HEK293 (cell line): ENCODE measurements around the gene RNASE8.
A peak's percentile ranks its signal among the peaks of the same experiment; 100 is the strongest.

Experiments used
- CTCF ChIA-PET: fragments of 350-600 bp; formaldehyde crosslinking; extraction: SDS; loops from one replicate; lab custom pipeline; 2021; ENCODE audit warnings: antibody characterized with exemption; lab: Yijun Ruan, JAX
- POLR2A ChIA-PET: fragments of 300-600 bp; formaldehyde crosslinking; extraction: SDS; loops from one replicate; lab custom pipeline; 2020; ENCODE audit warnings: antibody characterized with exemption, inconsistent platforms; lab: Yijun Ruan, JAX
- H3K27ac ChIP-seq: fragments of 200-500 bp; sonication (Bioruptor generic); 2 replicates; pipeline ENCODE4 v1.5.1; 2014; ENCODE audit warnings: low read depth, low read length, control low read depth, inconsistent platforms; ENCODE audit errors: extremely low read depth
- H3K36me3 ChIP-seq, 2 experiments: fragments of 200-500 bp in 1 of 2; sonication (Bioruptor generic) in 1 of 2; 1 replicate in 1 of 2; 2 replicates in 1 of 2; pipeline ENCODE4 v1.5.1; 2014 to 2017; ENCODE audit warnings: inconsistent platforms in 2 of 2, low read length in 2 of 2; ENCODE audit not compliant: control insufficient read depth in 2 of 2, insufficient read depth in 1 of 2
- H3K4me1 ChIP-seq: fragments of 200-500 bp; sonication (Bioruptor generic); 2 replicates; pipeline ENCODE4 v1.5.1; 2014; ENCODE audit warnings: mild to moderate bottlenecking, low read length, inconsistent platforms; ENCODE audit not compliant: control insufficient read depth, insufficient read depth
- H3K4me3 ChIP-seq: 2 replicates; pipeline ENCODE4 v1.5.1; 2011; ENCODE audit warnings: low read depth, mild to moderate bottlenecking, control low read depth, low read length, moderate library complexity
- H3K9me3 ChIP-seq: fragments of 200-500 bp; sonication (Bioruptor generic); 2 replicates; pipeline ENCODE4 v1.5.1; 2014; ENCODE audit warnings: low read depth, low read length, inconsistent platforms; ENCODE audit not compliant: control insufficient read depth, insufficient read depth
- GLIS1 ChIP-seq: fragments of 450-650 bp; formaldehyde crosslinking; IDR thresholded peaks from 2 replicates; pipeline ENCODE4 v1.5.1; 2016; ENCODE audit warnings: missing biosample characterization, missing genetic modification characterization
- KLF8 ChIP-seq: fragments of 450-650 bp; formaldehyde crosslinking; IDR thresholded peaks from 2 replicates; pipeline ENCODE4 v1.5.1; 2016; ENCODE audit warnings: missing biosample characterization, missing genetic modification characterization
- SP7 ChIP-seq: fragments of 450-650 bp; formaldehyde crosslinking; IDR thresholded peaks from 2 replicates; pipeline ENCODE4 v1.5.1; 2016; ENCODE audit warnings: missing biosample characterization, missing genetic modification characterization
- ZIC2 ChIP-seq: fragments of 450-650 bp; formaldehyde crosslinking; IDR thresholded peaks from 2 replicates; pipeline ENCODE4 v1.5.1; 2016; ENCODE audit warnings: missing biosample characterization, missing genetic modification characterization
- ZNF10 ChIP-seq: fragments of 450-650 bp; formaldehyde crosslinking; IDR thresholded peaks from 2 replicates; pipeline ENCODE4 v1.5.1; 2017; ENCODE audit warnings: missing biosample characterization, missing genetic modification characterization
- ZNF174 ChIP-seq: fragments of 450-650 bp; formaldehyde crosslinking; IDR thresholded peaks from 2 replicates; pipeline ENCODE4 v1.5.0; 2017; ENCODE audit warnings: missing biosample characterization, mild to moderate bottlenecking, missing genetic modification characterization
- ZNF214 ChIP-seq: fragments of 450-650 bp; formaldehyde crosslinking; IDR thresholded peaks from 2 replicates; pipeline ENCODE4 v1.5.1; 2017; ENCODE audit warnings: missing biosample characterization, mild to moderate bottlenecking, missing genetic modification characterization, borderline replicate concordance
- ZNF223 ChIP-seq: fragments of 450-650 bp; formaldehyde crosslinking; IDR thresholded peaks from 2 replicates; pipeline ENCODE4 v1.5.1; 2016; ENCODE audit warnings: missing biosample characterization, missing genetic modification characterization
- ZNF248 ChIP-seq: fragments of 450-650 bp; formaldehyde crosslinking; IDR thresholded peaks from 2 replicates; pipeline ENCODE4 v1.5.1; 2017; ENCODE audit warnings: missing biosample characterization, missing genetic modification characterization
- ZNF366 ChIP-seq: fragments of 450-650 bp; formaldehyde crosslinking; conservative IDR thresholded peaks from 2 replicates; pipeline ENCODE4 v1.5.1; 2016; ENCODE audit warnings: missing biosample characterization, missing genetic modification characterization
- ZNF37A ChIP-seq: fragments of 450-650 bp; IDR thresholded peaks from 2 replicates; pipeline ENCODE4 v1.5.1; 2018; ENCODE audit warnings: missing biosample characterization, missing genetic modification characterization
- ZNF521 ChIP-seq: fragments of 450-650 bp; formaldehyde crosslinking; IDR thresholded peaks from 2 replicates; pipeline ENCODE4 v1.5.1; 2017; ENCODE audit warnings: missing biosample characterization, mild to moderate bottlenecking, missing genetic modification characterization
- ZNF571 ChIP-seq: fragments of 450-650 bp; formaldehyde crosslinking; IDR thresholded peaks from 2 replicates; pipeline ENCODE4 v1.5.0; 2017; ENCODE audit warnings: missing biosample characterization, missing genetic modification characterization
- ZSCAN23 ChIP-seq: fragments of 450-650 bp; formaldehyde crosslinking; IDR thresholded peaks from 2 replicates; pipeline ENCODE4 v1.5.1; 2016; ENCODE audit warnings: missing biosample characterization, missing genetic modification characterization
- TF ChIP-seq, protein P1 (sequence below): fragments of 450-650 bp; formaldehyde crosslinking; optimal IDR thresholded peaks from 2 replicates; pipeline ENCODE3; 2016; ENCODE audit warnings: missing biosample characterization, mild to moderate bottlenecking, missing genetic modification characterization
- TF ChIP-seq, protein P2 (sequence below): fragments of 450-650 bp; formaldehyde crosslinking; IDR thresholded peaks from 2 replicates; pipeline ENCODE4 v1.5.1; 2016; ENCODE audit warnings: missing biosample characterization, missing genetic modification characterization, borderline replicate concordance
- TF ChIP-seq, protein P3 (sequence below): fragments of 450-650 bp; formaldehyde crosslinking; IDR thresholded peaks from 2 replicates; pipeline ENCODE4; 2016; ENCODE audit warnings: missing biosample characterization, missing genetic modification characterization
- TF ChIP-seq, protein P4 (sequence below): fragments of 450-650 bp; formaldehyde crosslinking; IDR thresholded peaks from 2 replicates; pipeline ENCODE4 v1.5.1; 2016; ENCODE audit warnings: missing biosample characterization, missing genetic modification characterization
- TF ChIP-seq, protein P5 (sequence below): fragments of 450-650 bp; formaldehyde crosslinking; IDR thresholded peaks from 2 replicates; pipeline ENCODE4 v1.5.1; 2016; ENCODE audit warnings: missing biosample characterization, missing genetic modification characterization
- TF ChIP-seq, protein P6 (sequence below): fragments of 450-650 bp; formaldehyde crosslinking; IDR thresholded peaks from 2 replicates; pipeline ENCODE4 v1.5.1; 2017; ENCODE audit warnings: missing biosample characterization, mild to moderate bottlenecking, missing genetic modification characterization, moderate library complexity
- TF ChIP-seq, protein P7 (sequence below): fragments of 450-650 bp; formaldehyde crosslinking; IDR thresholded peaks from 2 replicates; pipeline ENCODE4 v1.5.1; 2017; ENCODE audit warnings: missing biosample characterization, missing genetic modification characterization

The RNASE8 gene

DNA sequence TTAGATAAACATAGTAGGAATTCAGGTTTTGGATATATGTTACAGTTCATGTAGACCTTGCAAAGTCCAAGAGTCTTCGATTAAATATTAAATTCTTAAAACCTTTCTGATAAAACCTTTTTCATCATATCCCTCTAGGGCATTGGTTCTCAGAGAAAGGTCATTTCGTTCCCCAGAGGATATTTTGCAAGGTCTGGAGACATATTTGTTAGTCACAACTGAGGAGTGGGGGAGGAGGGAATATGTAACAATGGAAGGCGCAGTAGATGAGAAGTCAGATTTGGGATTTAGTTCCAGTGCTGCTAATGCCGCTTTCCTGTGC lies 48.5 kb downstream of the RNASE8 start:
- no peaks in the 10 kb centered on the region for H3K9me3 ChIP-seq
- ChIA-PET CTCF (interaction anchor here (1.4 to 10.4 kb wide), 9 partner anchors 9 to 93 kb away, joined by 5 to 175 read pairs (median 23); partner anchors contain the start of gene ARHGEF40), POLR2A (interaction anchor here (3.2 kb wide), 1 partner anchor 35 kb away, joined by 29 read pairs; the partner anchor contains the start of gene ARHGEF40)
- no peaks in the 10 kb centered on the region for H3K36me3 ChIP-seq
- peaks cover 16% of the 10 kb centered on the region for H3K4me1 ChIP-seq
- H3K4me3 ChIP-seq, result no peak overlapping the region
- H3K27ac ChIP-seq, result no peak overlapping the region
- TF ChIP-seq ZNF571 (tag by site-specific recombination), result no peak
- no peak for TF ChIP-seq ZNF10 (tag by site-specific recombination)
- no peak for TF ChIP-seq ZNF521
- no peak for TF ChIP-seq ZNF248
- no peak for TF ChIP-seq ZSCAN23 (tag by site-specific recombination)
- TF ChIP-seq, protein P1, sequence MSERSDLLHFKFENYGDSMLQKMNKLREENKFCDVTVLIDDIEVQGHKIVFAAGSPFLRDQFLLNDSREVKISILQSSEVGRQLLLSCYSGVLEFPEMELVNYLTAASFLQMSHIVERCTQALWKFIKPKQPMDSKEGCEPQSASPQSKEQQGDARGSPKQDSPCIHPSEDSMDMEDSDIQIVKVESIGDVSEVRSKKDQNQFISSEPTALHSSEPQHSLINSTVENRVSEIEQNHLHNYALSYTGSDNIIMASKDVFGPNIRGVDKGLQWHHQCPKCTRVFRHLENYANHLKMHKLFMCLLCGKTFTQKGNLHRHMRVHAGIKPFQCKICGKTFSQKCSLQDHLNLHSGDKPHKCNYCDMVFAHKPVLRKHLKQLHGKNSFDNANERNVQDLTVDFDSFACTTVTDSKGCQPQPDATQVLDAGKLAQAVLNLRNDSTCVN (tag by site-specific recombination), result no peak
- TF ChIP-seq, protein P2, sequence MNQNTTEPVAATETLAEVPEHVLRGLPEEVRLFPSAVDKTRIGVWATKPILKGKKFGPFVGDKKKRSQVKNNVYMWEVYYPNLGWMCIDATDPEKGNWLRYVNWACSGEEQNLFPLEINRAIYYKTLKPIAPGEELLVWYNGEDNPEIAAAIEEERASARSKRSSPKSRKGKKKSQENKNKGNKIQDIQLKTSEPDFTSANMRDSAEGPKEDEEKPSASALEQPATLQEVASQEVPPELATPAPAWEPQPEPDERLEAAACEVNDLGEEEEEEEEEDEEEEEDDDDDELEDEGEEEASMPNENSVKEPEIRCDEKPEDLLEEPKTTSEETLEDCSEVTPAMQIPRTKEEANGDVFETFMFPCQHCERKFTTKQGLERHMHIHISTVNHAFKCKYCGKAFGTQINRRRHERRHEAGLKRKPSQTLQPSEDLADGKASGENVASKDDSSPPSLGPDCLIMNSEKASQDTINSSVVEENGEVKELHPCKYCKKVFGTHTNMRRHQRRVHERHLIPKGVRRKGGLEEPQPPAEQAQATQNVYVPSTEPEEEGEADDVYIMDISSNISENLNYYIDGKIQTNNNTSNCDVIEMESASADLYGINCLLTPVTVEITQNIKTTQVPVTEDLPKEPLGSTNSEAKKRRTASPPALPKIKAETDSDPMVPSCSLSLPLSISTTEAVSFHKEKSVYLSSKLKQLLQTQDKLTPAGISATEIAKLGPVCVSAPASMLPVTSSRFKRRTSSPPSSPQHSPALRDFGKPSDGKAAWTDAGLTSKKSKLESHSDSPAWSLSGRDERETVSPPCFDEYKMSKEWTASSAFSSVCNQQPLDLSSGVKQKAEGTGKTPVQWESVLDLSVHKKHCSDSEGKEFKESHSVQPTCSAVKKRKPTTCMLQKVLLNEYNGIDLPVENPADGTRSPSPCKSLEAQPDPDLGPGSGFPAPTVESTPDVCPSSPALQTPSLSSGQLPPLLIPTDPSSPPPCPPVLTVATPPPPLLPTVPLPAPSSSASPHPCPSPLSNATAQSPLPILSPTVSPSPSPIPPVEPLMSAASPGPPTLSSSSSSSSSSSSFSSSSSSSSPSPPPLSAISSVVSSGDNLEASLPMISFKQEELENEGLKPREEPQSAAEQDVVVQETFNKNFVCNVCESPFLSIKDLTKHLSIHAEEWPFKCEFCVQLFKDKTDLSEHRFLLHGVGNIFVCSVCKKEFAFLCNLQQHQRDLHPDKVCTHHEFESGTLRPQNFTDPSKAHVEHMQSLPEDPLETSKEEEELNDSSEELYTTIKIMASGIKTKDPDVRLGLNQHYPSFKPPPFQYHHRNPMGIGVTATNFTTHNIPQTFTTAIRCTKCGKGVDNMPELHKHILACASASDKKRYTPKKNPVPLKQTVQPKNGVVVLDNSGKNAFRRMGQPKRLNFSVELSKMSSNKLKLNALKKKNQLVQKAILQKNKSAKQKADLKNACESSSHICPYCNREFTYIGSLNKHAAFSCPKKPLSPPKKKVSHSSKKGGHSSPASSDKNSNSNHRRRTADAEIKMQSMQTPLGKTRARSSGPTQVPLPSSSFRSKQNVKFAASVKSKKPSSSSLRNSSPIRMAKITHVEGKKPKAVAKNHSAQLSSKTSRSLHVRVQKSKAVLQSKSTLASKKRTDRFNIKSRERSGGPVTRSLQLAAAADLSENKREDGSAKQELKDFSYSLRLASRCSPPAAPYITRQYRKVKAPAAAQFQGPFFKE (tag by site-specific recombination), result no peak
- TF ChIP-seq ZNF174 (tag by site-specific recombination), result no peak
- no peak for TF ChIP-seq ZNF214
- no peak for TF ChIP-seq ZIC2
- no peak for TF ChIP-seq KLF8
- TF ChIP-seq, protein P3, sequence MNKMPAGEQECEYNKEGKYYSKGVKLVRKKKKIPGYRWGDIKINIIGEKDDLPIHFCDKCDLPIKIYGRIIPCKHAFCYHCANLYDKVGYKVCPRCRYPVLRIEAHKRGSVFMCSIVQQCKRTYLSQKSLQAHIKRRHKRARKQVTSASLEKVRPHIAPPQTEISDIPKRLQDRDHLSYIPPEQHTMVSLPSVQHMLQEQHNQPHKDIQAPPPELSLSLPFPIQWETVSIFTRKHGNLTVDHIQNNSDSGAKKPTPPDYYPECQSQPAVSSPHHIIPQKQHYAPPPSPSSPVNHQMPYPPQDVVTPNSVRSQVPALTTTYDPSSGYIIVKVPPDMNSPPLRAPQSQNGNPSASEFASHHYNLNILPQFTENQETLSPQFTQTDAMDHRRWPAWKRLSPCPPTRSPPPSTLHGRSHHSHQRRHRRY, result no peak
- TF ChIP-seq ZNF223 (tag by site-specific recombination), result no peak
- TF ChIP-seq, protein P4, sequence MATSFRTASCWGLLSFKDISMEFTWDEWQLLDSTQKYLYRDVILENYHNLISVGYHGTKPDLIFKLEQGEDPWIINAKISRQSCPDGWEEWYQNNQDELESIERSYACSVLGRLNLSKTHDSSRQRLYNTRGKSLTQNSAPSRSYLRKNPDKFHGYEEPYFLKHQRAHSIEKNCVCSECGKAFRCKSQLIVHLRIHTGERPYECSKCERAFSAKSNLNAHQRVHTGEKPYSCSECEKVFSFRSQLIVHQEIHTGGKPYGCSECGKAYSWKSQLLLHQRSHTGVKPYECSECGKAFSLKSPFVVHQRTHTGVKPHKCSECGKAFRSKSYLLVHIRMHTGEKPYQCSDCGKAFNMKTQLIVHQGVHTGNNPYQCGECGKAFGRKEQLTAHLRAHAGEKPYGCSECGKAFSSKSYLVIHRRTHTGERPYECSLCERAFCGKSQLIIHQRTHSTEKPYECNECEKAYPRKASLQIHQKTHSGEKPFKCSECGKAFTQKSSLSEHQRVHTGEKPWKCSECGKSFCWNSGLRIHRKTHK (tag by site-specific recombination), result no peak

DNA sequence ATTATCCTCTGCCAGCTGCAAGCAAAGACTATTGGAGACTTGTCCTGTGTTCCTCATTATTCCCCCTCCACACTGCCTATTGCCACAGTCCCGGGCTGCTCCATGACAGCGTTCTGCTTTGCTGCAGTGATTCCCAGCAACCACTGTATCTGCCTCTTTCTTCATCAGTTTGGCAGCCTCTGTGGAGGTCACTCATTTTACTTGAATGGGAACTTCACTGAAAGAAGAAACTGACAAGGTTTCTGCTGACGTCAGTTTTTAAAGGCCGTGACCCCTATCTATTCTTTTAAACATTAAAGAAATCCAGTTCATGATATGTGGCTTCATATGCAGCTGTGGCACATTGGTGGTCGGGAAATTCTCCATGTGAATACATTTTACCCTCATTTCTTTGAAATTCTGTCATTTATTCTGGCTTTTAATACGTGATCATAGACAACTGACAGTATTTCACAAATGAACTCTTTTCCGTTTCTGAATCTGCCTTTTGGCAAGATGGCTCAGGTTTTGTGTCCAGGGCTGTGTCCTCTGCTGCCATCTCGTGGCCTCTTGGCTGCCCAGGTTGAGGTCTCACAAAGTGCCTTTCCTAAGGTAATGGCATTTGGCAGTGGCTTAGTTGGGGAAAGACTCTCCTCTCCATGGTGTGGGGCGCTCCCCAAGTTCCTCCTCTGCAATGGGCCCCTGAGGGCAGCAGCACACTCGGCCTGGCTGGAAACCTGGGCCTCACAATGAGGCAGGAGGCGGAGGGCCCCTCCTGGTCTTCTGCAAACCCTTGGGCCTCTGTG lies 49.1 kb downstream of the RNASE8 start:
- Histone ChIP-seq H3K27ac (peak overlapping the region; percentile 32), H3K4me3 (no peak overlapping the region), H3K4me1 (peaks cover 16% of the 10 kb centered on the region), H3K36me3 (no peaks in the 10 kb centered on the region), H3K9me3 (no peaks in the 10 kb centered on the region)
- CTCF ChIA-PET, result interaction anchor here (0.6 to 10.4 kb wide), 10 partner anchors 9 to 136 kb away, joined by 3 to 175 read pairs (median 12); partner anchors contain the start of gene ARHGEF40
- POLR2A ChIA-PET, result no interaction called here
- TF ChIP-seq ZNF366 (tag by site-specific recombination), result 0 out of 2 replicates have a peak, but pooled peaks have one; percentile 10
- TF ChIP-seq, protein P5, sequence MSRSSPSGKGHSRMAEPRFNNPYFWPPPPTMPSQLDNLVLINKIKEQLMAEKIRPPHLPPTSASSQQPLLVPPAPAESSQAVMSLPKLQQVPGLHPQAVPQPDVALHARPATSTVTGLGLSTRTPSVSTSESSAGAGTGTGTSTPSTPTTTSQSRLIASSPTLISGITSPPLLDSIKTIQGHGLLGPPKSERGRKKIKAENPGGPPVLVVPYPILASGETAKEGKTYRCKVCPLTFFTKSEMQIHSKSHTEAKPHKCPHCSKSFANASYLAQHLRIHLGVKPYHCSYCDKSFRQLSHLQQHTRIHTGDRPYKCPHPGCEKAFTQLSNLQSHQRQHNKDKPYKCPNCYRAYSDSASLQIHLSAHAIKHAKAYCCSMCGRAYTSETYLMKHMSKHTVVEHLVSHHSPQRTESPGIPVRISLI (tag by site-specific recombination), result no peak
- TF ChIP-seq, protein P6, sequence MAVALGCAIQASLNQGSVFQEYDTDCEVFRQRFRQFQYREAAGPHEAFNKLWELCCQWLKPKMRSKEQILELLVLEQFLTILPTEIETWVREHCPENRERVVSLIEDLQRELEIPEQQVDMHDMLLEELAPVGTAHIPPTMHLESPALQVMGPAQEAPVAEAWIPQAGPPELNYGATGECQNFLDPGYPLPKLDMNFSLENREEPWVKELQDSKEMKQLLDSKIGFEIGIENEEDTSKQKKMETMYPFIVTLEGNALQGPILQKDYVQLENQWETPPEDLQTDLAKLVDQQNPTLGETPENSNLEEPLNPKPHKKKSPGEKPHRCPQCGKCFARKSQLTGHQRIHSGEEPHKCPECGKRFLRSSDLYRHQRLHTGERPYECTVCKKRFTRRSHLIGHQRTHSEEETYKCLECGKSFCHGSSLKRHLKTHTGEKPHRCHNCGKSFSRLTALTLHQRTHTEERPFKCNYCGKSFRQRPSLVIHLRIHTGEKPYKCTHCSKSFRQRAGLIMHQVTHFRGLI, result no peak
- TF ChIP-seq GLIS1 (tag by site-specific recombination), result 0 out of 2 replicates have a peak, but pooled peaks have one; percentile 26
- peak; percentile 12; the same call in 1 of the 2 replicates for TF ChIP-seq SP7 (tag by site-specific recombination)
- TF ChIP-seq, protein P7, sequence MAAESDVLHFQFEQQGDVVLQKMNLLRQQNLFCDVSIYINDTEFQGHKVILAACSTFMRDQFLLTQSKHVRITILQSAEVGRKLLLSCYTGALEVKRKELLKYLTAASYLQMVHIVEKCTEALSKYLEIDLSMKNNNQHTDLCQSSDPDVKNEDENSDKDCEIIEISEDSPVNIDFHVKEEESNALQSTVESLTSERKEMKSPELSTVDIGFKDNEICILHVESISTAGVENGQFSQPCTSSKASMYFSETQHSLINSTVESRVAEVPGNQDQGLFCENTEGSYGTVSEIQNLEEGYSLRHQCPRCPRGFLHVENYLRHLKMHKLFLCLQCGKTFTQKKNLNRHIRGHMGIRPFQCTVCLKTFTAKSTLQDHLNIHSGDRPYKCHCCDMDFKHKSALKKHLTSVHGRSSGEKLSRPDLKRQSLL (tag by site-specific recombination), result no peak
- no peak for TF ChIP-seq ZNF37A (tag by site-specific recombination)
